Thoracic aorta (tissue), 2 donors: Measurements from ENCODE around the gene CD163L1. TPM values are rescaled to one million over a fixed set of nuclear protein-coding genes. Genes with fewer than 3 reads are reported as not detected.

Experiments
- ATAC-seq: fragments of 150-250 bp; one replicate; pipeline ENCODE4 v1.8.0; 2017; ENCODE audit warnings: low read depth; ENCODE audit not compliant: insufficient number of reproducible peaks, low FRiP score
- DNase-seq: peaks from one replicate; pipeline ENCODE4 v3.0.0-alpha.2; 2020; ENCODE audit warnings: low spot score
- H3K27ac ChIP-seq, 2 donors: fragments of 200-600 bp; sonication (generic); 1 replicate in 1 of 2; 2 replicates in 1 of 2; pipeline ENCODE4 v1.5.1; 2016; ENCODE audit warnings: mild to moderate bottlenecking in 2 of 2, moderate library complexity in 2 of 2
- H3K27me3 ChIP-seq: fragments of 200-600 bp; sonication (generic); replicated peaks from 2 replicates; pipeline ENCODE4 v1.6.0; 2016; ENCODE audit warnings: mild to moderate bottlenecking; ENCODE audit not compliant: insufficient read depth
- H3K36me3 ChIP-seq: fragments of 200-600 bp; sonication (generic); one replicate; pipeline ENCODE4 v1.5.1; 2016
- H3K4me1 ChIP-seq, 2 donors: fragments of 200-600 bp; sonication (generic); 1 replicate in 1 of 2; 2 replicates in 1 of 2; pipeline versions ENCODE4 v1.5.1 to v1.6.0; 2016; ENCODE audit warnings: low read depth in 2 of 2, mild to moderate bottlenecking in 1 of 2; ENCODE audit not compliant: control insufficient read depth in 1 of 2
- H3K4me3 ChIP-seq: fragments of 200-600 bp; sonication (generic); 2 replicates; pipeline ENCODE4 v1.5.1; 2016; ENCODE audit warnings: mild to moderate bottlenecking
- H3K9me3 ChIP-seq: fragments of 200-600 bp; sonication (generic); 2 replicates; pipeline ENCODE4 v1.5.1; 2016
- CTCF ChIP-seq: fragments of 200-600 bp; sonication (generic); IDR thresholded peaks from one replicate; pipeline ENCODE4 v1.5.1; 2019; ENCODE audit warnings: antibody characterized with exemption
- total RNA-seq, 2 donors: library from RNA; depleted of rRNA; stranded (reverse); fragments of >200 nt; gene quantifications; one replicate each; pipeline versions ENCODE4 v1.1.0 to v1.2.3, GENCODE V29; 2016

CD163L1 gene
- total RNA-seq, 2 donors from 2014 or later: 1.6 to 2.5 TPM

DNA sequence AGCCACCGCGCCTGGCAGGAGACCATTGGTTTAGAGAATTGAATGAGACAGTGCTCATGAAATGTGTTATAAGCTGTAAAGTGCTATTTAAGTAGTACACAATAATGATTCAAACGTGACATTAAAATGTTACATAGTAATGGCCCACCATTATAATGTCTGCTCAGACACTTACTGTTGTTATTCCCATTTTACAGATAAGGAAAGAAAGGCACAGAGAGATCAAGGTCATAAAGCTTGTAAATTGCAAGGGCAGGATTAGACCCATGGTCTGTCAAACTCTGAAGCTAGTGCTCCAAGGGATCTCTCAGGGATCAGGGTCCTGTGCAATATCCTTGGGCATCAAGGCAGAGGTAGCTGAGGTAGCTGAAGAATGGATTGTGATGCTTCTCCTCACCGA lies 133.9 kb downstream of the CD163L1 start:
- no peaks in the 10 kb centered on the region for H3K4me1 ChIP-seq
- no peaks in the 10 kb centered on the region for H3K27me3 ChIP-seq
- H3K9me3 ChIP-seq: no peaks in the 10 kb centered on the region
- DNase-seq: no peak
- no peaks in the 10 kb centered on the region for H3K36me3 ChIP-seq
- ATAC-seq: no peak
- H3K27ac ChIP-seq: no peak overlapping the region
- no peak overlapping the region for H3K4me3 ChIP-seq
- TF ChIP-seq CTCF: no peak

Other genes with a start within 250 kb of the CD163L1 start
- gene ACSM4, start 140.1 kb downstream of the CD163L1 start, total RNA-seq: not detected
- gene CD163, start 59.6 kb upstream of the CD163L1 start, total RNA-seq: 100 to 1,000 TPM; 341 to 464 TPM
- not detected for gene APOBEC1, start 221.8 kb upstream of the CD163L1 start, total RNA-seq